HG02970 (cell line): Measurements from ENCODE around the gene TRAPPC11.
"Not testable (repeated sequence)": the region's sequence is repeated elsewhere in the genome, so short reads cannot be mapped to it uniquely, and the experiment has no call there.

ENCODE experiments used
- ATAC-seq: cut with Tn5 transposase; IDR thresholded peaks from one replicate; pipeline ENCODE4 v1.9.1; 2021; ENCODE audit warnings: mild to moderate bottlenecking, moderate library complexity, moderate number of reproducible peaks; ENCODE audit not compliant: unreplicated experiment, low FRiP score

The TRAPPC11 gene

DNA sequence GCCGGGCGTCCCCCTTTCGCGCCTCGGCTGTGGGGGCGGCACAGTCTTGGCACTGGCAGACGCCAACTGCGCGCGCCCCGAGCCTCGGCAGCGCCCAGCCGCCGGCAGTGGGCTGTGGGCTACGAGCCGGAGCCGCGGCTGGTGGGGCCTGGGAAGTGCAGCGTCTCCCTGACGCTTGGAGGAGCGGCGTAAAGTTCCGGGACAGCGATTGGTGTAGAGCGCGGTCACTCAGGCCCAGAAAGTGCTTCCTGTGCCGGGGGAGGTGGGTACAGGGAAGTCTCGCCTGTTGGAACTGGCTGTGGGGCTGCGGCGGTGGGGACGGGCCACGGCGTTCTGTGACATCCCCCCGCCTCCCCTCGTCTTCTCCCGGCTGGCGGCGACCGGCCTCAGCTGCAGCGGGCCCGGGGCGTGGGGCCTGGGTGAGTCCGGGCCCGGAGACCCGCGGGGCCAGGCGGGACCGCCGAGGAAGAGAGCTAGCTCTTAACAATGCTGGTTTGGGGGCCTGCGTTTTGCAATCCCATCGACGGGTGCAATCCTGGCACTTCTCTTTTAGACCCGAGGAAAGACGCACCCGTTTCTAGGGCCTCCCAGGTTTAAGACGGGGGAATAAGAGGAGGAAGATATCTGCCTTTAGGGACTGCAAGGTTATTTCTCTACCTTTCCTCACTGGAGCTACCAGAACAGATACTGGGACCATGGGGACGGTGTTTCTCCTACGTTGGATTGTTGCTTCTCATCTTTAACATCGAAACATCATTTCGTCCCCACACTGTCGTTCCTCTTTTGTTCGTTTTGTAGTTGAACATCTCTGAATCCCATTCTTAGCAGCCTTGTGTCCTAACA lies at the start of gene TRAPPC11, which contains the start of gene RWDD4:
TSS of gene TRAPPC11 (plus strand) at position 265 of the 843 bp plus-strand sequence. CDS start 4,575 bp downstream, outside the sequence.
TSS of gene RWDD4 (minus strand) at position 157 of the 843 bp plus-strand sequence. CDS start 233 bp downstream, outside the sequence.
- ATAC-seq: peak; percentile 99

- no peak for ATAC-seq
Measured at GRCh38 chr4:183610033-183610432, 49.1 kb upstream of the TRAPPC11 start.

DNA sequence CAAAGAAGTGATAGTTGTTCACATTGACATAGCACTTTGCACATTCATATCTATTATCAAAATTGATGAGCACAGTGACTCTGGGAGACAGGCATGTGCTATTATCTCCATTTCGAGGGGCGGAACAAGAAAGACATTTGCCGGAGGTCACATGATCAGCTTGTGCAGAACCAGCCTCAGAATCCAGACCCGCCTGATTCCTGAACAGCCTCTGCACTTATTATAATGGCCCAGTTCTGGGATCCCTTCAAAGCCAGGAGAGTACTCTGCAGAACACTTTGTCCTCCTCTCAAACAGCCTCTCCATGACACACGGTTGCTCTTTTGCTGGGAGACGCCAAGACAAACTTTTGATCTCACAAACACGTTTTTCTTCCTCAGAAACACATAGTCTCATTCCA lies 48.5 kb upstream of the TRAPPC11 start:
- ATAC-seq: no peak

GRCh38 chr4:183611210-183611830 lies 47.8 kb upstream of the TRAPPC11 start:
- ATAC-seq: no peak

DNA sequence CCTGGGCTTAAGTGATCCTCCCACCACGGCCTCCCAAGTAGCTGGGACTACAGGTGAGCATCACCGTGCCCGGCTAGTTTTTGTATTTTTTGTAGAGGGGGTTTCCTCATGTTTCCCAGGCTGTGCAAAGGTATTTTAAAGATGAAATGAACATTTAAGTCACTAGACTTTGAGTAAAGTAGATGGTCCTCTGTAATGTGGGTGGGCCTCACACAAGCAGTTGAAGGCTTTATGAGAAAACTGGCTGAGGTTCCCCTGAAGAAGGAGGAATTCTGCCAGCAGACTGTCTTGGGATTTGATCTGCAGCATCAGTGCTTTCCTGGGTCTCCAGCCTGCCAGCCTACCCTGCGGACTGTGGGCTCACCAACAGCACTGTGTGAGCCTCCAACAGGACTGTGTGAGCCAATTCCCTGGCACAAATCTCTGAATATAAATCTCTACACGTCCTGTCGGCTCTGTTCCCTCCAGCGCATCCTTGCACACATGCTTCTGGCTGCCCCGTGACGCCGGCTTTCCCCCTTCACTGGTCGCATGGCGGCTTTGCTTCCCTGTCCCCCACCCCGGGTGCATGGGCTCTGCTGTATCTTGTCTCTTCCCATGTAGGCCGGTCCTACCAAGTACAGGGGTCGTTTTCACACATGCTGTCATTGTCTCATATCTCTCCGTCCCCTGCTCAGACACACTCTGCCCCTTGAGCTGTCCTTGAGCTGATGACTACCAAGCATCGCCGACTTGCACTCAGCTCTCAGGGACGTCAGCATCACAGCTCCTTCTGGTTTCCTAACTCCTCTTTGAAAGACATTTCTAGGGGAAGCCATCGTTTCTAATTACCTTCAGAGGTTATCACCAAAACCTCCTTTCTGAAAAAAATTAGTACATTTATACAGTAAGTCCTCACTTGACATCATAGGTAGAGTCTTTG lies 46.5 kb upstream of the TRAPPC11 start:
- no peak for ATAC-seq

GRCh38 chr4:183617075-183617474 lies 42.0 kb upstream of the TRAPPC11 start:
- ATAC-seq: no peak

- no peak for ATAC-seq
Measured at GRCh38 chr4:183618681-183619080, 40.4 kb upstream of the TRAPPC11 start.

DNA sequence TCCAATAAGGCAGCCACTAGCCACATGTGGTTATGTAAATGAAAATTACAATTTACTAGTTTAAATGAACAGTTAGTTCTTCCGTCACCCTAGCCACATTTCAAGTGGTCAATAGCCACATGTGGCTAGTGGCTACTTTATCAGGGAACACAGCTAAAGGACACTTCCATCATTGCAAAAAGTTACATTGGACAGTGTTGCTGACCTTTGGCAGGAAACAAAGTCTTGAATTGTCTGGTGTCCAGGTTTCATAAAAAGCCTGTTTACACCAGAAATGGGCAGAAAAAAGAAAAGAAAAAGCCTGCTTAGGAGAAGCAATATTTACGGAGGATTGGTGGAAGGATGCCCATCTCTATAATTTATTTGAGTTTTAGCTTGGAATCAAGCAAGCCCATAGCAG lies 38.7 kb upstream of the TRAPPC11 start:
- no peak for ATAC-seq

- no peak for ATAC-seq
Measured at GRCh38 chr4:183621875-183622274, 37.2 kb upstream of the TRAPPC11 start.

DNA sequence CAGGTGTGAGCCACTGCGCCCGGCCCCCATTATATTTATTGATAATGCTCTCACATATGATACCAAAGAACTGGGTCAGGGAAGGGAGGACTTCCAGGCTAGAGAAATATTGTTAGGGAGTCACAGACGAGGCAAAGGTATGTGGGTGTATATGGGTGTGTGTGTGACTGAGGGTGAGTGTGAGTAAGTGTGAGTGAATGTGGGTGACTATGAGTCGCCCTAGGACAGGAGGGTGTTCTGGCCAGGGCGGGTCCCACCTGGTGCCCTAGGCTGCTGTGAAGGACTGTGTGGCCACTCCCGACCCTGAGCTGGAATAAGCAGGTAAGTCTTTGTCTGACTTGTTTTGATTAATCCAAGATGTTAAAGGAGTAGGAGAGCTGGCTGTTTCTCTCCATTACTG lies 34.5 kb upstream of the TRAPPC11 start:
- ATAC-seq: no peak

- no peak for ATAC-seq
Measured at GRCh38 chr4:183626168-183626567, 32.9 kb upstream of the TRAPPC11 start.

DNA sequence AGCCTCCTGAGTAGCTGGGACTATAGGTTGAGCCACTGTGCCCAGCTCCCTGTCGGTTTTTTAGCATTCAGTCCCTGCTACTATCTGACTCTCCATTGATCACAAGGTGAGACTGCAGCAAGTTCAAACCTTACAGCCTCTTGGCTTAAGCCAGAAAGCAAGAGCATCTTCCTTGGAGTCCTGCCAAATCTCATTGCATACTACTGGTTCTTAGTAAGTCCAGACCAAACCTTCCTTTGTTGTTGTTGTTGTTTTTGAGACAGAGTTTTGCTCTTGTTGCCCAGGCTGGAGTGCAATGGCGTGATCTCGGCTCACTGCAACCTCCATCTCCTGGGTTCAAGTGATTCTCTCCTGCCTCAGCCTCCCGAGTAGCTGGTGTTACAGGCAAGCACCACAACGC lies 31.8 kb upstream of the TRAPPC11 start:
- not testable (repeated sequence) for ATAC-seq

- no peak for ATAC-seq
Measured at GRCh38 chr4:183627979-183628588, 31.0 kb upstream of the TRAPPC11 start.

GRCh38 chr4:183631577-183632198 lies 27.4 kb upstream of the TRAPPC11 start:
- no peak for ATAC-seq

DNA sequence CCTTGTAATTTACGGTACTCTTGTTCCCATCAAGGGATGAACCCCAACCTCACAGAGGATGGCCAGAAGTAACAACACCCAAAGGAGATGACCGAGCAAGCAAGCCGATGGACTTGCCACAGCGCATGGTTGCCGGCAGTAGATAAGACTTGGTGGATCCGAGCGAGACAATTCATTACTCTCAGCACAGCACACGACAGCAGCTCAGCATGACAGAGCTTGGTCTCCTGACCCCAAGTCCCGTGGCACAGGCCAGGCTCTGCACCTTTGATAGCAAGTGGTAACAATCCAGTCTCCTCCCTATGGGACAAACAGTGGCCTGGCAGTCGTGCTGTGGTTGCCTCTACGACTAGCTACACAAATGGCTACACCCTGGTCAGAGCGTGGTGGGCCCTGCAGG lies 26.4 kb upstream of the TRAPPC11 start:
- ATAC-seq: no peak

DNA sequence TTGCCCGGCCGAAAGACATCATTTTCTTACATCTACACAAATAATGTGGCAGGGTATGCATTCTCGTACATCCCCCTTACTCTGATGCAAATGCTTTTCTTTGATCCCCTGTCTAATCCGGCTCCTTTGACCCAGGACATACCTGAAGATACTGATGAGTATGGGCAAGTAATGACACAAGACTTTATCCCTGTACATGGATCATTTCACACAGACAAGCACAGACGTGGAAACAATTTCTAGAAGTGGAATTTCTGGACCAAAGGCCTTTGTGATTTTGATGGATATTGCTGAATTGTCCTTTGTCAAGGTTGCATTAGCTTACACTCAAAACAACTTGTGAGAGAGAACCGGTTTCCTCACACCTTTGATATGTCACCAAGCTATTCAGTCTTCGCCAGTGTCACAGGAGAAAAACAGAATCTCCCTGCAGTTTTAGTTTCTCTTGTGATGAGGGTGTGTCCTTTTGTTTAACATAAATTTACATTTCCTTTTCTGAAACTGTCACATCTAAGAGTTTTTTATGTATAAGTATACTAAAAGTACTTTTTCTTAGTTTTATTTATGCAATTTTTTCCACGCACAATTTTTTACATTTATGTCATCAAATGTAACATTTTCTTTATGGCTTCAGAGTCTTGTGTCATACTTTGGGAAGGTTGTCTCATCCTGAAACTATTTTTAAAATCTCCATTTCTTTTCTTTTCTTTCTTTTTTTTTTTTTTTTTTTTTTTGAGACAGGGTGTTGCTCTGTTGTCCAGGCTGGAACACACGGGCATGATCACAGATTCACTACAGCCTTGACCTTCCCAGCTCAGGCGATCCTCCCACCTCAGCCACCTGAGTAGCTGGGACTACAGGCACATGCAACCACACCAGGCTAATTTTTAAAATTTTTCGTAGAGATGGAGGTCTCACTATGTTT lies 25.4 kb upstream of the TRAPPC11 start:
- no peak for ATAC-seq

DNA sequence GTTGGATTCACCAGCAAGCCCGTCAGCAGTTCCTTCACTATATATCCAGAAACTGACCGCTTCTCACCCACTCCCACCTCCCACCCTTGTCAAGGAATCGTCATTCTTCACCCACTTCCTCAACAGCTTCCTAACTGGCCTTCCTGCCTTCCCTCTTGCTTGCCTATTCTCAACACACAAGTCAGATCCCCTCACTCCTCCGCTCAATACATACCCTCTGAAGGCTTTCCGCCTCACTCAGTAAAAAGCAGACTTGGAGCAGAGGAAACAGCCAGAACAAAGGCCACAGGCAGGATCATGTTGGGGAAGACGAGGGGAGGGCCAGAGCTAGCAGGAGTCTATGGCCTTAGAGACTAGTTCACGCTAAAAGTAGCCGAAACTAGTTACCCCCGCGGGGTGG lies 23.8 kb upstream of the TRAPPC11 start:
- ATAC-seq: no peak

GRCh38 chr4:183635741-183636140 lies 23.4 kb upstream of the TRAPPC11 start:
- ATAC-seq: no peak

GRCh38 chr4:183636503-183636902 lies 22.6 kb upstream of the TRAPPC11 start:
- no peak for ATAC-seq
